Measurements from ENCODE around the gene ACP2. TPM values are rescaled to one million over a fixed set of nuclear protein-coding genes. Genes with fewer than 3 reads are reported as not detected.

ACP2 gene
- polyA plus RNA-seq, 1 experiment, result 31.1 TPM

- no peak overlapping the region for H3K4me3 ChIP-seq (ENCODE audit: low read depth, low read length)
These were observed 8.8 kb downstream of the ACP2 start for GRCh38 chr11:47239852-47240251.

GRCh38 chr11:47236482-47236881 lies 12.1 kb downstream of the ACP2 start:
- POLR2A ChIA-PET, result no interaction called here
- no peak overlapping the region for H3K4me3 ChIP-seq (ENCODE audit: low read depth, low read length)
- H3K27me3 ChIP-seq (ENCODE audit: control insufficient read depth, insufficient read depth, low read length), result no peaks in the 10 kb centered on the region
- CTCF ChIA-PET, result interaction anchor here (0.5 to 1.0 kb wide), 3 partner anchors 12 to 118 kb away, joined by 3 read pairs; partner anchors contain the start of gene ACP2
- DNase-seq (ENCODE audit: low read depth), result no peak
- H3K36me3 ChIP-seq (ENCODE audit: control insufficient read depth, insufficient read depth, low read length), result peaks cover 28% of the 10 kb centered on the region
- no peak for TF ChIP-seq CTCF (IDR thresholded peaks at IDR 0.05; ENCODE audit: insufficient read depth, low read depth, low read length)

More at GRCh38 chr11:47239852-47240251, 8.8 kb downstream of the ACP2 start:
- POLR2A ChIA-PET, result no interaction called here
- TF ChIP-seq CTCF (IDR thresholded peaks at IDR 0.05; ENCODE audit: insufficient read depth, low read depth, low read length), result no peak
- Histone ChIP-seq H3K36me3 (ENCODE audit: control insufficient read depth, insufficient read depth, low read length) (peaks cover 36% of the 10 kb centered on the region), H3K27me3 (ENCODE audit: control insufficient read depth, insufficient read depth, low read length) (no peaks in the 10 kb centered on the region)
- DNase-seq (ENCODE audit: low read depth), result no peak
- CTCF ChIA-PET, result no interaction called here

GRCh38 chr11:47235163-47235562 lies 13.5 kb downstream of the ACP2 start:
- Histone ChIP-seq H3K36me3 (ENCODE audit: control insufficient read depth, insufficient read depth, low read length) (peaks cover 29% of the 10 kb centered on the region), H3K27me3 (ENCODE audit: control insufficient read depth, insufficient read depth, low read length) (no peaks in the 10 kb centered on the region), H3K4me3 (ENCODE audit: low read depth, low read length) (no peak overlapping the region)
- POLR2A ChIA-PET, result no interaction called here
- CTCF ChIA-PET, result interaction anchor here (0.9 to 2.6 kb wide), 8 partner anchors 8 to 120 kb away, joined by 4 to 13 read pairs (median 6); partner anchors contain the start of genes ACP2 and NR1H3
- DNase-seq (ENCODE audit: low read depth), result no peak
- no peak for TF ChIP-seq CTCF (IDR thresholded peaks at IDR 0.05; ENCODE audit: insufficient read depth, low read depth, low read length)

GRCh38 chr11:47234669-47235100 lies 13.9 kb downstream of the ACP2 start:
- H3K4me3 ChIP-seq (ENCODE audit: low read depth, low read length), result no peak overlapping the region
- no peak for TF ChIP-seq CTCF (IDR thresholded peaks at IDR 0.05; ENCODE audit: insufficient read depth, low read depth, low read length)
- no peak for DNase-seq (ENCODE audit: low read depth)
- ChIA-PET CTCF (interaction anchor here (1.2 to 2.6 kb wide), 10 partner anchors 8 to 121 kb away, joined by 4 to 13 read pairs (median 6); partner anchors contain the start of genes ACP2 and NR1H3), POLR2A (interaction anchor here (0.5 kb wide), 1 partner anchor 286 kb away, joined by 3 read pairs; no protein-coding TSS in a partner anchor)
- no peaks in the 10 kb centered on the region for H3K27me3 ChIP-seq (ENCODE audit: control insufficient read depth, insufficient read depth, low read length)
- H3K36me3 ChIP-seq (ENCODE audit: control insufficient read depth, insufficient read depth, low read length), result peaks cover 24% of the 10 kb centered on the region

GRCh38 chr11:47233989-47234668 lies 14.5 kb downstream of the ACP2 start:
- no peak for DNase-seq (ENCODE audit: low read depth)
- H3K4me3 ChIP-seq (ENCODE audit: low read depth, low read length), result no peak overlapping the region
- ChIA-PET CTCF (interaction anchor here (1.1 to 2.6 kb wide), 11 partner anchors 9 to 56 kb away, joined by 3 to 13 read pairs (median 5); partner anchors contain the start of genes ACP2 and NR1H3), POLR2A (interaction anchor here (0.5 kb wide), 1 partner anchor 285 kb away, joined by 3 read pairs; no protein-coding TSS in a partner anchor)
- H3K36me3 ChIP-seq (ENCODE audit: control insufficient read depth, insufficient read depth, low read length), result peaks cover 19% of the 10 kb centered on the region
- TF ChIP-seq CTCF (IDR thresholded peaks at IDR 0.05; ENCODE audit: insufficient read depth, low read depth, low read length), result peak; percentile 51
- no peaks in the 10 kb centered on the region for H3K27me3 ChIP-seq (ENCODE audit: control insufficient read depth, insufficient read depth, low read length)

Measured in BJ (cell line).